GM21423 (cell line): ENCODE results near the gene CD93.

Experiments
- ATAC-seq: cut with Tn5 transposase; IDR thresholded peaks from one replicate; pipeline ENCODE4 v1.9.1; 2021; ENCODE audit warnings: mild to moderate bottlenecking, moderate library complexity; ENCODE audit not compliant: unreplicated experiment

The CD93 gene

DNA sequence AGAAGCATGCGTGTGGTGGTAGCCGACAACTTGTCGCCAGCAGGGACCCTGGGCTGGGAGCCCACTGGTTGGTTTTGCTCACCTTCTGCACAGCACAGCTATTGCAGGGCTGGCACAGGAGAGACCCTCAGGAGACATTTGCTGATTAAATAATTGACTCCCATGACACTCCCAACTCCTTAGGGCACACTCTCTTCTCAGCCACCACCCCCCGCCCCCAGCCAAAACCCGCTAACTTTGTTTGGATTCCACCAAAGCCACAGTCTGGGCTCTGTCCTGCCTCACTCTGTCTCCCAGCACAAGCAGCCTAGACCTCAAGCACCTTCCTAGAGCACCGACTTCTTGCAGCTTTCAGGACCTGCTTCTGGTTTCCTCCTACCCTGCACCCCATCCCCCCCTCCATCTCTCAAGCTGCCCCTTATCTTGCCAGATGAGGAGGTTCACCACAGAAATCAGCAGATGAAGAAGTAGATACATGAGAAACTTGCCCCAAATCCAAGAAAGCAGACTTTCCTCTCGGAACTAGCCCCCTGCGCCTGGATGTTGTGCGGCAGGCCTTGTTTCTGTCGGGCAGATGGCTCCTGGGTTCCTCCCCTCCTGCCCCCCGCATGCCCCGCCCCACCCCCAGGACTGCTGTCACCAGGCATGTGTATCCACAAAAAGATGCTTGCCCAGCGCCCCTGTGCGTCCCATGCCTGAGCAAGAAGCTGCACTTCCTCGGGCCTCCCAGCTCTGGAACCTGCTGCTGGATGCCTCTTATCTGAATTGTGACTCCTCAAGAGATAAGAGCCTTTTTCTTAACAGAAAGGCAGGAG lies 35.0 kb upstream of the CD93 start:
- no peak for ATAC-seq

DNA sequence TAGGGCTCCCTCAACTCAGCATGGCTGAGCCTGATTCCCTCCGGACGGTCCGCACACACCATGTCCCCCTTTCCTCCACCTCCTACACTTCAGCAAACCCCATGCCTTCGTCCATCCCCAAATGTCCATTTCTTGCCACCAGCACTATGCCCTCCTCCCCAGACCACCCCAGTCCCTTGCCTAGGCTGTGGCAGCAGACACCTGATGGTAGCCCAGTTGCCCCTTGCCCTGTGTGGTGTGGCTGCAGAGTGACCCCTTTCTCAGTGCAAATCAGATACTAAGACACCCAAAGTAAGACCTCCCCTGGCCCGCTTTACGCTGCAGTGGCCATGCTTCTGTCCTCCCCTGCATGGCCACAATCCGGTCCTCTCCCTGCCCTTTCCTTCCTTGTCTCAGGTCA lies 34.1 kb upstream of the CD93 start:
- no peak for ATAC-seq

DNA sequence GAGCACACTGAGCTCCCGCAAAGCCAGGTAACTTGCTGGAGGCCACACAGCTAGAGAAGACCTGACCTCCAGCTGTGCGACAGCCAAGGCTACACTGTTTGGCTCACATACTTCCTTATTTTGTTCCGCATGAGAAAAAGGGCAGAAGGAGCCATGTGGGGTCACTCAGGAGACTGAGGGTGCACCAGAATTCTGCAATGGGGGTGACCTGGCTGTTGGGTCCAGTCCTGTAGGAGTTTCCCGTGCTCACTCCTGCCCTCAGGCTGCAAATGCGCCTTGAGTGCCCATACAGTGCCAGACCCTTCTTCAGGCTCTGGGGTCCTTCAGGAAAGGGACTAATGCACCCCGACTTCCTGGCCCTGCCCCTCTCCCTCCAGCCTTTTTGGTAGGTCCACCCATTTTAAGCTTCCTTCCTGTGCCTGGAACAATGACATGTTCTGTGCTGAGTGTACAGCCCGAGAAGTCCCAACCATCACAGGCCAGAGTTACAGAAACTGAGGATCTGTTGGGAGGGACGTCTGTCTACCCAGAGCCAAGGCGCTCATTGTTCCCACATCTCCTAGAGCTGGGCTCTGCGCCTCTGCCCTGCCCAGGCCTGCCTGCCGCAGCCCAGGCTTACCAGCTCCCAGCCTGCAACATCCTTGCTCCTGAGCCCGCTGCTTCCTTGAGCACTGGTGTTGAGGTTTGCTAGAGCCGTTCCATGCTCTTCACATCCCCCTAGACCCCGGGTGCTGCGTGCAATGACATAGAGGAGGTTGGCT lies 33.5 kb upstream of the CD93 start:
- ATAC-seq, result no peak

DNA sequence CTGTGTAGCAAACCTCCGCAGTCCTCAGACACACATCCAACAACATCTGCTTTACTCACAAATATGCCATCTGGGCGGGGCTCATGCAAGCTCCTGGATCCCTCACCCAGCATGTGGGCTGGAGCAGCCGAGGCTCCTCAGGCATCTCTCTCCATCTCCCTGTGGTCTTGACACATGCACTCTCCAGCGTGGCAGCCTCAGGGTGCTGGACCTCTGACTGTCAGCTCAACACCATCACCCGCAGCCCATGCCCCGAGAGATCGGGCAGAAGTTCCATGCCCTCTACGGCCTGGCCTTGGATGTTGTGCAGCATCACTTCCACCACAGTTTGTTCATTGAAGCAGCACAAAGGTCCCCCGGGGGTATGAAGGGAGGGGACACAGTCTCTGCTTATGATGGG lies 32.6 kb upstream of the CD93 start:
- no peak for ATAC-seq

DNA sequence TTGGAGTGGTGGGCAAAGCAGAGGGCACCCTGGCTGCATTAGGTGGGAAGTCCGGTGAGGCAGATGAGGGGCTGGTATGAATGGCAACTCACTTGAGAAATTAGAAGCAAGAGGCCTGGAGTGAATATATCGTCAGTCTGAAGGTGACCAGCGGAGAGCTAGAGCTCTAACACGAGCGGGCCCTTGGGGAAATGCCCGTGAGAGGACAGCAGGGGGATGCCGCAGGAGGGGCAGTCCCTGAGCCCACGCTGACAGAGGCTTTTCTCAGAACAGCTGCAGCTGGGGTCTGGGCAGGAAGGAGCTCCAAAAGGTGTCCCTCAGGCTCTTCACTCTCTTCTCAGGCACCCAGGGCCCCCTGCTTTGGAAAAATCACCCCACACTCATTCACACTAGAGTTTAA lies 32.0 kb upstream of the CD93 start:
- no peak for ATAC-seq

DNA sequence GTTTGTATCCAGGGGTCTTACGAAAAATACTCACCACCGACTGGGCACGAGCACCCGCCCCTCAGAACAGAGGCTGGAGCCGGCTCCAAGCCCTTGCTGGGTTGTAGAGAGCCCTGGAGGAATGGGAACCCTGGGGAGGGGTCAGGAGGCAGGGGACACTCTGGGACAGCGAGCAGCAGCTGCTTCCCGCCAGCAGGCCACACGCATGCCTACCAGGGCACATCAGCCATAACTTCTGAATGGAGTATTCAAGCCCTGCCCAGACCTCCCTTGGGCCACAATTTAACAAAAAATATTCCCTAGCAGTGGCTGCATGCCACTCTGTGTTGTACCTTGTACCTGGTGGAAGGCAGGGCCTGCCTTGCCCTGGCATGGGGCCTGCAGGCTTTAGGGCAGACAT lies 31.6 kb upstream of the CD93 start:
- no peak for ATAC-seq

DNA sequence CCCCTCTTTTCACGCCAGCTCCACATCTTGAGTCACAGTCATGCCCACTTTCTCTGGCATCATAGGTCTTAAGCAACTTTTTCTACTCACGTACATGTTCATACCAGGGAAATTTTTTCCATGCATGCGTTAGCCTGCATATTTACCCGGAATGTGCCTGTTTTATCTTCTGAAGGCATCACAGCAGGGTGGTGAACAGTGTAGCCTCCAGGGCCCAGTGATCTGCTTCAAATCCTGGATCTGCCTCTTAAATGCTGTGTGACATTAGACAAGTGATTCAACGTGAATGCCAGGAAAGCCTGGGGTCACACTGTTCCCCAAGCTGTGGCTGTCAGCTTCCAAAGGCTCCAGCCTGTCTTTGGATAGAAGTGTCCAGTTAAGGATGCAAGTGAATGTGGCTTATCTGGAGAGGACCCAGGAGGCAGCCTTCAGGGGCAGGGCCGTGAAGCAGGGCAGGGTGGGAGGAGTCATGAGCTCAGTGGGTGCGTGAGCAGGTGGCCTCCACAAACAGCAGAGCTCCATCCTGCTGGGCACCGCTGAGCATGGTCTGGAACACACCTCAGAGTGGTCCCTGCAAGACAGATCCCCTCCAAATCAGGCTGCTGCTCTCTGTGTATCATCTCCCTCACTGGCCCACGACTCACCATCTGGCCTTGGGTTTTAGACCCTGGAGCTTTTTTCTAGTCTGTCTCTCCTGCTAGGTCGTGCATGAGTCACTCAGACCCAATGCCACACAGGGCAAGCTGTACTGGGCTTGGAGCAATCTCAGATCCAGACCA lies 30.4 kb upstream of the CD93 start:
- no peak for ATAC-seq

DNA sequence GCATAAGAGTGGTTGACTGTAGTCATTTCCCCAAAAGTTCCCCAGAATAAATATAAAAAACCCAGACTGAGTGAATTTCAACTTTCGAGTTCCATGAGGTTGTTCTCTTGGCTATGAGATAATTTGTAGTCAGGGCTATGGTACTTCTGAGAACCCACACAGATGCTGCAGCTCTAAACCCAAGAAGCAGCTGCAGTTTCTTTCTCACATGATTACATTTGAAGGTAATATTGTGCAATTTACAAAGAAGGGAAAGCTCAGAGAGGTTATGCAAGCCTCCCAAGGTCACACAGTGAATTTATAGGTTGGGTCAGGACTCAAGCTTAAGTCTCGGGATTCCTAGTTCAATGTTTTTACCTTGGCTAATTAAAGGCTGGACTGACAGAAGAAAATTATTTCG lies 29.7 kb upstream of the CD93 start:
- ATAC-seq, result no peak

DNA sequence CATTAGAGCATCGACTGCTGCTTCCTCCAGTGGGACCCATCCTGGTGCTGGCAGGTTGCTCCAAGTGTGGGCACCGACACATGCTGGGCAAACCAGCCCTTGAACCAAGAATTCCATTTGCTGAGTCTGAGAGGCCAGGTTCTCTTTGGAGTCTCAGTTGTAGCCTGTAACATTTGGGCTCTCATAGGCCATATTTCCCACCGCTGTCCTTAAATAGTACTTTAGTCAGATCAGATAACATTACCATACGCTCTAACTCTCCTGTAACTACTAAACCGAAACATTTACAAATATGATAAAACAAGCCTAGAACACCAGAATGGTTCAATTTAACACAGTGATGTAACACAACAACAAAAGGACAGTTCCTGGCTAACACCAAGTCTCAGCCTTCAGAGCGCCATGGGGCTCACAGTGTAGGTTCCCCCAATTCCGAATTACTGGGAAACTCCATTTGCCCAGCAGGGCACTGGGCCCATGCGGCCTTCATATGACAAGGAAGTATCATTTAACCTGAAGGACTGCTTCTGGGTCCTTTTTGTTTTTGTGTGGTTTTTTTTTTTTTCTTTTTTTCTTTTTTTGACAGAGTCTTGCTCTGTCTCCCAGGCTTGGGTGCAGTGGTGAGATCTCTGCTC lies 28.4 kb upstream of the CD93 start:
- no peak for ATAC-seq

DNA sequence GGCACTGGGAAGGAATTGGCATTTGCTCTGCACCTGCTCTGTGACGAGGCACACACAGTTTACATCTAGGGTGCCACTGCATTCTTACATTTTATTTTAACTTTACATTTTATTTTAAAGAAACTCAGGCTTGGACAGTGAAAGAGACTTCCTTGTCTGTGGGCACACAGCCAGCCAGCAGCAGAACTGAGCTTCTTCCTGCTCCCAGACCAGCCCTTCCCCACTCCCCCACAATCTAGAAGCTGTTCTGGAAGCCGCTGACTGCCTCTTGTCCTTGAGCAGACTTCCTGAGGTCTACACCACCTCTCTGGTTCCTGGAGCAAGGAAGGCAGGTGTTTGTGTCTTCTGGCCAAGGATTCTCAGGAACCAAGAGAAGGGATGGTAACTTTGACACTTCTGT lies 27.9 kb upstream of the CD93 start:
- ATAC-seq, result no peak

DNA sequence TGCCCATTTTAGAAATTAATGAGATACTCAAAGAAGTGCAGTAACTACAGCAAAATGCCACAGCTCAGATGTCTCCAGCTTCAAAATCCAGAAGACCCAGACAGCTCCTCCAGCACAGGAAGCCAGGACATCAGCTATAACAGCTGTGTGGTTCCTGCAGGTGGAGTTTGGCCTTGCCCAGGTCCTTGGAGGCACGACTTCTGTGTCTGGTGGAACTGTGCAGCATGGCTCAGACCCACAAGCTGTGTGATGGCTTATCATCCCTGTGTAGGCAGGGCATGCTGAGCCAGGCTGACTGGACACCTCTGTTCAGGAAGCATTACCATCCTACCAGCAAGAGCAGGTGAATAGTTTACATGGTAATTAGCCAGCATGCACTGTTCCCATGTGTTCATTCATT lies 26.5 kb upstream of the CD93 start:
- no peak for ATAC-seq

DNA sequence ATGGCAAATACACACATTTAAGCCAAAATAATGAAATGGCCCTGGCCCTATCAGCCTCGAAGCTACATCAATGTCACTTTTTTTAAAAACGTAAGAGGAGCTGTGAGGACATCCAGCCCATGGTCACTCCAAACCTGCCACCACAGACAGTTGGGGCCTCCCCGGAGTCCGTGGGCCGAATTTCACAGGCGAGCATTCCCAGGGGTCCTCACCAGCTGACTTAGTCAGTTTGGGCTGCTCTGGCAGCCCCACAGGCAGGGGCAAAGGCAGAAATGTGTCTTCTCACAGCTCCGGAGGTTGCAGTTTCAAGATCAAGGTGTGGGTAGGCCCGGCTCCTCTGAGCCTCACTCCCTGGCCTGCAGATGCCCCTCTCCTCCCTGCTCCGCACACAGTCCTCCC lies 25.8 kb upstream of the CD93 start:
- ATAC-seq, result no peak

DNA sequence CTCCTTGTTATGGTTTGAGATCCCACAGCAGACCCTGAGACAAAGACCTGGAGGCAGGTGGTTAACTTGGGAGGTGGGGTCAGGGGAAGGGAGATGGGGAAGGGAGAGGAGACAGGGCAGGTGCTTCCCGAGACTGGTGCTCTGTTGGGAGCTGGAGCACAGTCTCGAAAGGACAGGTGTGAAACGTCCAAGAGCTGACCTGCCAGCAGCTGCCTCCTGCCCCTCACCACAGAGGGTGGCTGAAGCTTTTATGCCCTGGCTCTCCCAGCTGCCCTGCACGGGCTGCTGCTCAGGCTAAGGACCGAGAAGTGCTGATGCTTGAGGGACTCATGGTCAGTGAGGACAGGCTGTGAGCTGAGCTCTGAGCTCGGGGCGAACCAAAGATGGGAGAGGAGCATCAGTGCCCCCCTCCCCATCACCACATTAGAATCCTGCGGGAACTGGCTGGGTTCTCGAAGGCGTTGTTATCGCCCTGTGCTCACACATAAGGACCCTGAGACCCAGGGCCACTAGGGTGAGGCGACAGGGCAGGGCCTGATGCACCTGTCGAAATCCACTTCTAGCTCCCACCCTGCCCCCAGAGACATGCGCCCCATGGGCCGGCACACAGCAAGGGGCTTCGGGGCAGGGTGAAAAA lies 25.3 kb upstream of the CD93 start:
- no peak for ATAC-seq

DNA sequence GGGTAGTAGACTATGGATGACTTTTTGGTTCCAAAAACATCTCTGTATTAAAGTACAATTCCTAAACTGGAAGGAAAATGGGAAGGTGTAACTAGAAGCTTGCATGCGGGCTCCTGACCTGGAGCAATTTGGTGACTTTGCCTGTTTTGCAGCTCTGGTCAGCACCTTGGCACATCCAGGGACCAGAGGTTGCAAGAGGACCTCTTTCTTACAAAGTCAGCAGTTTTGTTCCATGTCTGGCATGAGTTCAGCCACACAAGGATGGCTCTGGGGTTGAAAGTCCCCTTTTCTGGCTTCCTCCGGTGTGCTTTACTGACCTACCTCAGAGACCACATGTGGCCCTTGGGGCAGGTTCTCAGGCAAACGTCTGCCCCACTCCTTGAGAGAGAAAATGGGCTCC lies 22.7 kb upstream of the CD93 start:
- no peak for ATAC-seq

DNA sequence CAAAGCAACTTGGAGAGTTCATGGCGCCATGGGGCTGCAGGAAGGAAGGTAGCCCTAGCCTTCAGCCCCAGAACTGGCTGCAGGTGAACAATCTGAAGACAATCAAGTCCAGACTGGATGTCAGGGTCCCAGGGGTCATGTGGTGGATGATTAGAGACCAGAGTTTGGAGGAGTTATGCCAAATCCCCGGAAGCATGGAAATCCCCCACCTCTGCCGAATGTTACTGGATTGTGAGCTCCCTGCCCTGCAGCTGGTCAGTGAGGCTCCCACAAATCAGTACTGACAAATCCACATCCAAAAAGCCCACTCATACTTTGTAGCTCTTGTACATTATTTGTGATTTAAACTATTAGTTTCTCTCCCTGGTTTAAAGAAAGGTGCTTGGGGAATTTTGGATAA lies 21.3 kb upstream of the CD93 start:
- no peak for ATAC-seq

DNA sequence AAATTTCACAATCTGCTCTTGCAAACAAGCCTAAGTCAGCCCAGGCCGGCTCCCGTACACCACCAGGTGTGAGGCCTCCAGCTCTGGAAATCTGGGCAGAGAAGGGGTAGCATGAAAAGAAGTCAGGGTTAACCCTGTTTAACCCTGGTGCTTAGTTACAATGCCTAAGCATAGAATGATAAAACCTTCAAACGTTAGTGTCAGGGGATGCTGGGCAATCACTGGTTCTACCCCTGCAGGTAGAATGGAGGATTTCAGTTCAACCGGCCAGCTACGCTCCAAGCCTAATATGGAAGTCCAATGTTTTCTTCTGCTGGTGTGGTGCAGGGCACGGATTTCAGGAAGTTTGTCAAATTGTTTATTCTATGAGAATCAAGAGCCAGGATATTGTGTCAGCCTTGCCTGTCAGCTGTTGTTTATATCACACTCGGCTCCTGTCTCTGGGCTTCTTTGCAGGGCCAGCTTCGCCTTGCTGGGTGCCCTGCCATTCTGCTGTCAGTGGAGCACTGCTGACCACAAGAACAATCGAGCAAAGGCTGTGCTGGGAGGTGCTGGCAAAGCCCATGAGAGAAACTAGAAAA lies 20.2 kb upstream of the CD93 start:
- ATAC-seq, result no peak

DNA sequence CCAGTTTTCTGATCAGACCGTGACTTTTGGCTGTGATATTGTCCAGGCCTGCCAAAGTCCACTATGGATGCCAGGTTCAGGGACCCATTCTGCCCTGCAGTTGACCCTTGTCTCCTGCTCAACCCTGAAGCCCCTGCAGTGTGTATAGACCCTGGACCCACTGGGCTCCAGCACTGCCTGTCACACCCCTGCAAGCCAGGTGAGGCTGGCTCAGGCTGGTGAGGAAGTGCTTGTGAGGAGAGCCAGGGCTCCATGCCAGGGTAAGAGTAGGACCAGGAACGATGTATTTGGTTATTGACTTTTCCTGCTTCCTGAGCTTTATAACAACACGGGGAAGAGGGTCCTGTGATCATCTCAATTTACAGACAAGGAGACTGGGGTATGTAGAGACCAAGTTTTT lies 19.1 kb upstream of the CD93 start:
- ATAC-seq, result no peak

DNA sequence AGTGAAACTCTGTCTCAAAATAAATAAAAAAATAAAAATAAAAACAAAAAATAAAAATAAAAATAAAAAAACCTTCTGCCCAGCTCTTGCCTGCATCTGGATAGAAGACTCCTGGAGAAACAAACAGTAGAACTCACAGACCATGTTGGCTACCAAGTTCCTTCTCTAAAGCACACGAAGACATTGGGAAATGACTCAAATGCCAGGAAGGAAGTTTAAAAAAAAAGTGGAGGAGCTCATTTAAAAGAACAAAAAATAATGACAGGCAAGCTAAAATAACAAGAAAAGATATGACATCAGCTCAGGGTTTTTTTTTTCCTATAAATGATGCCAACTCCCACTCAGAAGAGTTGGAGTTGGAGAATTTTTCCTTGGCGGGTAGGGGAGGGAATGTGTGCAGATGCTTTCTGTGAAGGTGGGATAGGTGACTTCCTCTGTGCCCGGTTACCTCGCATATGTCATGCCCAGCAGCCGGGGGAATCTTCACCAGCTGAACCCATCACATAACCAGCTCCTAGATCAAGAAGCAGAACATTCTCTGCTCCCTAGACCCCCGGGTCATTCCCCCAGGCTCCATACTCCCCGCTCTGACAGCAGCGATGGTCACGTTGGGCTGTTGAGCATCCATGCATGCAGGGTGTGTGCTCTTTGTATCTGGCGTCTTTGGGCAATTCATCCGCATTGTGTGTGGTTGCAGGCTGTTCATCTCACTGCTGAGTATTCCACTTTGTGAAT lies 17.3 kb upstream of the CD93 start:
- ATAC-seq, result no peak

DNA sequence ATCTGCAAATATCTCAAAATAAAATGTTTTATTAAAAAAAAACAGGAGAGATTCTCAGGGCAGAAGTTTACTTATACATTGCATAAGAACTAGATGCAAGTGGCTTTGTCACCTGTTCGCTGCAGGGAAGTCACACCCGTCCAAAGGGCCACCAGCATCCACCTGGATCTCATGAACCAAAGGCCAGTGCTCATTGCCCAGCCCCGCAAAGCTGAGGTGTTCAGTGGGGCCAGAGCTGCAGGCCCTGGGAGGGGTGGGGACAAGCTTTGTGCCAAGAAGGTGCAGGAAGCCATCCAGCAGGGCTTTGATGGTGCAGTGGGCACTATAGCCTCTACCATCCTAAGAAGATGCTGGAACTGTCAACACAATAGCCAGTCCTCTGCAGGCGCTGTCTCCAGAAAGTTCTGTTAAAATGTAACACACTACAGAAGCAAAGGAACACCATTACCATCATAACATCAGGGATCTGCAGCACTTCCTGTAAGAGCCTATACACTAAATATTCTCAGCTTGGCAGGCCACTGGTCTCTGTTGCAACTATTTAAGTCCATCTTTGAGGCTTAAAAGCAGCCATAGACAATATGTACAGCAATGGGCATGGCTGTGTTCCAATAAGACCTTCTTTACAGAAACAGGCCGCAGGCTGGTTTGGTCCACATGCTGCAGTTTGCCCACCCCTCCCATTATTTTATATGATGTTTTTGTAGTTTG lies 15.7 kb upstream of the CD93 start:
- no peak for ATAC-seq
